Measurements from ENCODE around the gene TGFBR2. TPM values are rescaled to one million over a fixed set of nuclear protein-coding genes. Genes with fewer than 3 reads are reported as not detected.

Gene TGFBR2
- total and polyA plus RNA-seq, 2 of the 13 experiments (the other 11 are each of a cell fraction or from before 2014, with no cell fraction given) = 82.2 to 187 TPM

- TF ChIP-seq GMEB1 (CRISPR knock-in tag; IDR thresholded peaks at IDR 0.05; ENCODE audit: borderline replicate concordance) (no peak), ZBTB33 (CRISPR knock-in tag; IDR thresholded peaks at IDR 0.05) (no peak), POLR2A (IDR thresholded peaks at IDR 0.05; ENCODE audit: insufficient read depth in 1 of 2, low read depth in 2 of 2, low read length in 2 of 2) (peak; percentile 10 to 37; a peak in 2 of 4 replicates)
Observed at GRCh38 chr3:30672287-30672735, 65.9 kb downstream of the TGFBR2 start (continued).

- in situ Hi-C loops (cut with HindIII; ENCODE audit: extremely low pct_ligation_motif_present, low pct_unique_long_range_greater_than_20kb) = no loop called here
- ChIA-PET POLR2A (no interaction called here), CTCF (ENCODE audit: low intra/inter-chr PET ratio, low total read pairs) (no interaction called here)
- ATAC-seq = peak; percentile 9; the same call in 2 of the 3 replicates
- H4K20me1 ChIP-seq (ENCODE audit: insufficient read depth, low read length) = peaks cover 84% of the 10 kb centered on the region
- H3K9me3 ChIP-seq (ENCODE audit: low read length) = no peaks in the 10 kb centered on the region
- no peaks in the 10 kb centered on the region for H3K27me3 ChIP-seq (ENCODE audit: control insufficient read depth in 1 of 2, insufficient read depth in 2 of 2, low read length in 2 of 2)
- intact Hi-C loops (cut with micrococcal nuclease; ENCODE audit: unreplicated experiment) = no loop called here
- peaks cover 8% of the 10 kb centered on the region for H3K4me1 ChIP-seq (ENCODE audit: insufficient read depth, low read length)
- H3K4me3 ChIP-seq (replicated peaks in 1 of 3; ENCODE audit: insufficient read depth in 1 of 3, low read depth in 2 of 3, low read length in 3 of 3) = no peak overlapping the region
- no peak for FAIRE-seq
- H3K27ac ChIP-seq (ENCODE audit: extremely low read length, insufficient read depth, low read length) = no peak overlapping the region
- WGBS (ENCODE audit: low lambda C conversion rate) = 95% methylated on average over 4 of the region's 4 CpGs
- no TSS peak for BruUV-seq (replicated peaks)
- peaks cover 84% of the 10 kb centered on the region for H3K79me2 ChIP-seq (ENCODE audit: insufficient read depth, low read length)
- no peak overlapping the region for H3K9ac ChIP-seq (ENCODE audit: insufficient read depth, low read depth, low read length)
- H3K36me3 ChIP-seq (replicated peaks in 1 of 2; ENCODE audit: control insufficient read depth in 1 of 2, insufficient read depth in 2 of 2, low read length in 2 of 2) = peaks cover 42 to 97% of the 10 kb centered on the region in 2 experiments
- no peak overlapping the region for H3K4me2 ChIP-seq (ENCODE audit: low read depth, low read length)
- DNase-seq (ENCODE audit: low spot score) = no peak
- no peak overlapping the region for H2AFZ ChIP-seq (ENCODE audit: low read length)
- peak; percentile 53; the same call in 1 of the 2 replicates for TF ChIP-seq POLR2G (IDR thresholded peaks at IDR 0.05; ENCODE audit: low read depth, low read length)
- TF ChIP-seq STAT6 (CRISPR knock-in tag; IDR thresholded peaks at IDR 0.05; ENCODE audit: borderline replicate concordance) = no peak
- no peak for TF ChIP-seq ZNF589 (CRISPR knock-in tag; conservative IDR thresholded peaks at IDR 0.05)
- peak; percentile 99 for TF ChIP-seq RBM22 (optimal IDR thresholded peaks at IDR 0.05; ENCODE audit: low read length)
- no peak for TF ChIP-seq ZNF770 (CRISPR knock-in tag; IDR thresholded peaks at IDR 0.05)
- TF ChIP-seq ZNF558 (CRISPR knock-in tag; IDR thresholded peaks at IDR 0.05; ENCODE audit: borderline replicate concordance) = no peak
- no peak for TF ChIP-seq ZNF746 (CRISPR knock-in tag; IDR thresholded peaks at IDR 0.05)
- TF ChIP-seq TBP (CRISPR knock-in tag; IDR thresholded peaks at IDR 0.05) = no peak
- TF ChIP-seq MXD3 (CRISPR knock-in tag; IDR thresholded peaks at IDR 0.05) = no peak
- no peak for TF ChIP-seq ZNF580 (CRISPR knock-in tag; IDR thresholded peaks at IDR 0.05; ENCODE audit: borderline replicate concordance, low read depth)
- TF ChIP-seq SCMH1 (CRISPR knock-in tag; IDR thresholded peaks at IDR 0.05; ENCODE audit: borderline replicate concordance) = no peak
Observed at GRCh38 chr3:30672959-30673358, 66.6 kb downstream of the TGFBR2 start.

Data from HepG2 (cell line).